Measurements from ENCODE around the gene LRRIQ3. TPM values are rescaled to one million over a fixed set of nuclear protein-coding genes. Genes with fewer than 3 reads are reported as not detected.

The LRRIQ3 gene
- total and polyA plus RNA-seq, 2 donors (not counting 3 experiments of a cell fraction or from before 2014, with no cell fraction given) = 0.21 to 1.1 TPM

DNA sequence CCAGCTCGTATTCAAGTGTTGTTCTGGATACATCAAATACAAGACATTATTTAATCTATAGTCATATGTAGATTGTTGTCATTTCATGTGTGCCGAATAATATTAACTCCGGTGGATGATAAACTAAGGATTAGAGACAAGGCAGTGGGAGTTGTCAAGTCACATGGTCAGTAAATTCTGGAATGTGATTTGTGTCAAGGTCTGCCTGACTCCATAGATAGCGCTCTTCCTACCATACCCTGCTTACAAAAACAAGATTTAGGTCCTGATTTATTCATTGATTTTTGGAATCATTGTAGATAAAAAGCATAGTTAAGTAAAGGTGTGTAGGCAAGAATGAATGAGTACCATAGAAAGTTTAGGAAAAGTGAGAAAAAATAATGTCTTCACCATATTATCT is 39.8 kb upstream of the LRRIQ3 start:
- no peak for FAIRE-seq

More for the DNA sequence above, 39.8 kb upstream of the LRRIQ3 start:
- BruUV-seq (replicated peaks) = no TSS peak
- POLR2A ChIA-PET = no interaction called here
- Histone ChIP-seq H2AFZ (ENCODE audit: low read depth, low read length) (no peak overlapping the region), H3K27ac (ENCODE audit: insufficient read depth, low read depth, low read length) (no peak overlapping the region), H3K9ac (replicated peaks; ENCODE audit: extremely low read depth, insufficient read depth, low read length) (no peak overlapping the region), H3K79me2 (ENCODE audit: control insufficient read depth, insufficient read depth, low read length) (no peaks in the 10 kb centered on the region), H3K9me3 (replicated peaks; ENCODE audit: control insufficient read depth, insufficient read depth, low read length) (no peaks in the 10 kb centered on the region), H3K4me2 (ENCODE audit: insufficient read depth, low read length) (no peak overlapping the region), H3K36me3 (ENCODE audit: control insufficient read depth in 2 of 2, extremely low read depth in 1 of 2, insufficient read depth in 2 of 2, low read length in 2 of 2) (no peaks in the 10 kb centered on the region), H3K4me1 (ENCODE audit: control insufficient read depth, extremely low read depth, insufficient read depth, low read length) (no peaks in the 10 kb centered on the region), H4K20me1 (replicated peaks; ENCODE audit: control insufficient read depth, extremely low read depth, insufficient read depth, low read length) (no peaks in the 10 kb centered on the region), H3K27me3 (ENCODE audit: control insufficient read depth in 2 of 2, insufficient read depth in 2 of 2, low read length in 2 of 2) (no peaks in the 10 kb centered on the region), H3K9me1 (replicated peaks; ENCODE audit: control insufficient read depth, extremely low read depth, insufficient read depth, low read length) (no peaks in the 10 kb centered on the region), H3K4me3 (replicated peaks in 1 of 3; ENCODE audit: insufficient read depth in 1 of 3, low read depth in 1 of 3, low read length in 3 of 3) (no peak overlapping the region)
- TF ChIP-seq MYC (IDR thresholded peaks at IDR 0.05; ENCODE audit: low read depth, low read length) = no peak
- no peak for TF ChIP-seq FOS (IDR thresholded peaks at IDR 0.05; ENCODE audit: borderline replicate concordance, insufficient read depth, low read length)
- TF ChIP-seq EZH2 (IDR thresholded peaks at IDR 0.05; ENCODE audit: borderline replicate concordance, low read depth, low read length, severe bottlenecking) = no peak
- TF ChIP-seq JUN (IDR thresholded peaks at IDR 0.05; ENCODE audit: borderline replicate concordance, insufficient read depth, insufficient read length, low read depth) = no peak
- TF ChIP-seq, protein P1, sequence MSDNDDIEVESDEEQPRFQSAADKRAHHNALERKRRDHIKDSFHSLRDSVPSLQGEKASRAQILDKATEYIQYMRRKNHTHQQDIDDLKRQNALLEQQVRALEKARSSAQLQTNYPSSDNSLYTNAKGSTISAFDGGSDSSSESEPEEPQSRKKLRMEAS (IDR thresholded peaks at IDR 0.05; ENCODE audit: insufficient read depth, insufficient read length) = no peak
- TF ChIP-seq GATA2 (IDR thresholded peaks at IDR 0.05; ENCODE audit: insufficient read depth, insufficient read length, low read depth, low read length) = no peak
- TF ChIP-seq, protein P2, sequence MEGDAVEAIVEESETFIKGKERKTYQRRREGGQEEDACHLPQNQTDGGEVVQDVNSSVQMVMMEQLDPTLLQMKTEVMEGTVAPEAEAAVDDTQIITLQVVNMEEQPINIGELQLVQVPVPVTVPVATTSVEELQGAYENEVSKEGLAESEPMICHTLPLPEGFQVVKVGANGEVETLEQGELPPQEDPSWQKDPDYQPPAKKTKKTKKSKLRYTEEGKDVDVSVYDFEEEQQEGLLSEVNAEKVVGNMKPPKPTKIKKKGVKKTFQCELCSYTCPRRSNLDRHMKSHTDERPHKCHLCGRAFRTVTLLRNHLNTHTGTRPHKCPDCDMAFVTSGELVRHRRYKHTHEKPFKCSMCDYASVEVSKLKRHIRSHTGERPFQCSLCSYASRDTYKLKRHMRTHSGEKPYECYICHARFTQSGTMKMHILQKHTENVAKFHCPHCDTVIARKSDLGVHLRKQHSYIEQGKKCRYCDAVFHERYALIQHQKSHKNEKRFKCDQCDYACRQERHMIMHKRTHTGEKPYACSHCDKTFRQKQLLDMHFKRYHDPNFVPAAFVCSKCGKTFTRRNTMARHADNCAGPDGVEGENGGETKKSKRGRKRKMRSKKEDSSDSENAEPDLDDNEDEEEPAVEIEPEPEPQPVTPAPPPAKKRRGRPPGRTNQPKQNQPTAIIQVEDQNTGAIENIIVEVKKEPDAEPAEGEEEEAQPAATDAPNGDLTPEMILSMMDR (IDR thresholded peaks at IDR 0.05; ENCODE audit: extremely low read depth in 1 of 2, insufficient read depth in 1 of 2, low read depth in 1 of 2, low read length in 2 of 2) = no peak
- TF ChIP-seq POLR2AphosphoS5 (IDR thresholded peaks at IDR 0.05; ENCODE audit: insufficient read depth, low read depth, low read length) = no peak
- TF ChIP-seq POLR2A (IDR thresholded peaks at IDR 0.05; ENCODE audit: low read depth, low read length) = no peak
- dilution Hi-C loops (cut with MboI; ENCODE audit: extremely low pct_ligation_motif_present, low sequenced_read_pairs) = no loop called here
- CTCF ChIA-PET = no interaction called here
- DNase-seq (ENCODE audit: low read depth, low spot score) = no peak
- intact Hi-C loops (cut with micrococcal nuclease) = no loop called here
